Peyer's patch (tissue), 4 donors: ENCODE measurements around the gene OPCML.

ENCODE experiments used
- POLR2A ChIP-seq, 2 donors: fragments of 450-650 bp; IDR thresholded peaks; one replicate each; pipeline ENCODE4 v1.5.1; 2017; ENCODE audit warnings: antibody characterized with exemption in 2 of 2, mild to moderate bottlenecking in 2 of 2, moderate library complexity in 2 of 2
- TF ChIP-seq, protein P1 (sequence below), 6 experiments: fragments of 450-650 bp in 4 of 6; fragments of 200-600 bp in 2 of 6; sonication (generic) in 1 of 6; IDR thresholded peaks; one replicate each; pipeline ENCODE4 v1.5.1; 2017 to 2019; ENCODE audit warnings: antibody characterized with exemption in 6 of 6, mild to moderate bottlenecking in 3 of 6, moderate library complexity in 1 of 6

DNA sequence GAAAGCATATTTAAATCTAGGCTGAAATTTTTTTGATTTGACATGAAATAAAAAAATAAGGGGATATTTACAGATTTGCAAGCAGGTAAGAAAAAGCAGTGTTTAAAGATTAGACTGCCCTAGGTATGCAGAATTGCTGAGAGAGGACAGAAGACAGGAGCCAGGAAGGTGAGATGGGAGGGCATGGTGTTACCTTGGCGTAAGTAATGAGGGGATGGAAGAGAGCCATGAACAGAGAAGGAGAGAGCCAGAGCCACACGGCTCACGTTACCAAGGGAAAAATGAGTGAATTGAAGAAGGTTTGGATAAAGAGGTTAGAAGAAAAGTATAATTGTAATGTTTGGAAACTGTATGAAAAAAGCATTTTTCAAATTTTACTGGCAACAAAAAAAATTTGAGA is 904.3 kb downstream of the OPCML start:
- TF ChIP-seq, protein P1, sequence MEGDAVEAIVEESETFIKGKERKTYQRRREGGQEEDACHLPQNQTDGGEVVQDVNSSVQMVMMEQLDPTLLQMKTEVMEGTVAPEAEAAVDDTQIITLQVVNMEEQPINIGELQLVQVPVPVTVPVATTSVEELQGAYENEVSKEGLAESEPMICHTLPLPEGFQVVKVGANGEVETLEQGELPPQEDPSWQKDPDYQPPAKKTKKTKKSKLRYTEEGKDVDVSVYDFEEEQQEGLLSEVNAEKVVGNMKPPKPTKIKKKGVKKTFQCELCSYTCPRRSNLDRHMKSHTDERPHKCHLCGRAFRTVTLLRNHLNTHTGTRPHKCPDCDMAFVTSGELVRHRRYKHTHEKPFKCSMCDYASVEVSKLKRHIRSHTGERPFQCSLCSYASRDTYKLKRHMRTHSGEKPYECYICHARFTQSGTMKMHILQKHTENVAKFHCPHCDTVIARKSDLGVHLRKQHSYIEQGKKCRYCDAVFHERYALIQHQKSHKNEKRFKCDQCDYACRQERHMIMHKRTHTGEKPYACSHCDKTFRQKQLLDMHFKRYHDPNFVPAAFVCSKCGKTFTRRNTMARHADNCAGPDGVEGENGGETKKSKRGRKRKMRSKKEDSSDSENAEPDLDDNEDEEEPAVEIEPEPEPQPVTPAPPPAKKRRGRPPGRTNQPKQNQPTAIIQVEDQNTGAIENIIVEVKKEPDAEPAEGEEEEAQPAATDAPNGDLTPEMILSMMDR (IDR thresholded peaks at IDR 0.05): no peak
- no peak for TF ChIP-seq POLR2A (IDR thresholded peaks at IDR 0.05)
